Ovary (tissue), 9 donors: ENCODE data around the gene FKBP2. TPM values are rescaled to one million over a fixed set of nuclear protein-coding genes. Genes with fewer than 3 reads are reported as not detected.
A peak's percentile ranks its signal among the peaks of the same experiment; 100 is the strongest.

Source experiments
- DNase-seq, 5 donors: peaks; one replicate each; pipeline ENCODE4 v3.0.0-alpha.2; 2019 to 2020
- H3K27ac ChIP-seq, 2 donors: fragments of 200-600 bp; one replicate each; pipeline versions ENCODE4 v1.5.1 to v1.8.0; 2019 to 2022
- H3K27me3 ChIP-seq: fragments of 200-600 bp; one replicate; pipeline ENCODE4 v1.8.0; 2022
- H3K36me3 ChIP-seq: fragments of 200-600 bp; sonication (generic); one replicate; pipeline ENCODE4 v1.5.1; 2019
- H3K4me1 ChIP-seq: one replicate; pipeline ENCODE4 v1.8.1; 2013; ENCODE audit warnings: mild to moderate bottlenecking, moderate library complexity; ENCODE audit not compliant: insufficient read depth
- H3K4me3 ChIP-seq: fragments of 200-600 bp; sonication (generic); one replicate; pipeline ENCODE4 v1.5.1; 2017
- H3K9me3 ChIP-seq, 2 donors: fragments of 200-600 bp in 1 of 2; sonication (generic) in 1 of 2; one replicate each; pipeline versions ENCODE4 v1.5.1 to v1.8.1; 2013 to 2019; ENCODE audit warnings: mild to moderate bottlenecking in 1 of 2, moderate library complexity in 1 of 2
- CTCF ChIP-seq, 3 donors: fragments of 450-650 bp in 2 of 3; fragments of 200-600 bp in 1 of 3; IDR thresholded peaks; one replicate each; pipeline versions ENCODE4 v1.5.1 to v1.8.0; 2016 to 2022; ENCODE audit warnings: antibody characterized with exemption in 3 of 3, mild to moderate bottlenecking in 1 of 3
- EP300 ChIP-seq: sonication (generic); formaldehyde crosslinking; IDR thresholded peaks from one replicate; pipeline ENCODE4 v1.6.1; 2017; ENCODE audit warnings: antibody characterized with exemption
- POLR2A ChIP-seq: fragments of 450-650 bp; IDR thresholded peaks from one replicate; pipeline ENCODE4 v1.6.1; 2017; ENCODE audit warnings: antibody characterized with exemption, mild to moderate bottlenecking, moderate library complexity
- WGBS, 3 donors: extraction: QIAGEN DNeasy Blood & Tissue Kit in 1 of 3; methylation state at CpG; one replicate each; pipeline versions ENCODE4 v1.1.5 to v1.1.7; 2013 to 2017; 5-methylcytosine and 5-hydroxymethylcytosine counted together
- intact Hi-C, 4 donors: fragments of 100-400 bp; cut with DNase I; formaldehyde crosslinking; loops; one replicate each; pipeline versions ENCODE4 v1.11.0 to v1.15.1; 2022 to 2023
- polyA plus RNA-seq, 2 donors: library from polyadenylated mRNA; stranded (reverse); fragments of 200-250 nt in 1 of 2; fragments of 350-450 nt in 1 of 2; fragmentation: Illumina TruSeq in 1 of 2; extraction: RNeasy Lipid Tissue Mini Kit (QIAGEN cat#74804) in 1 of 2; gene quantifications; one replicate each; pipeline ENCODE4 v1.2.3, GENCODE V29; 2013 to 2014
- total RNA-seq, 7 donors: library from RNA; depleted of rRNA in 2 of 7; stranded (reverse); fragments of >200 nt in 2 of 7; fragmentation: NEBNext Ultra II Directional in 3 of 7; extraction: Animal tissue kit (Norgen Biotek cat#: 25700) in 3 of 7; gene quantifications; one replicate each; pipeline versions ENCODE4 v1.1.0 to v1.2.4, GENCODE V29; 2016 to 2023
- donor health status: DM: no; HTN: no; CAD: no; lungs with moderate emphysema.
- donor health status: DM: no; HTN: no; CAD: no.
- donor health status: Bipolar disorder and iron deficiency.
- donor health status: DM: yes; HTN: yes; CAD: no.
- donor health status: DM: no; HTN: no; CAD: no.
- donor health status: DM: yes; HTN: yes; CAD: no.

The FKBP2 gene
- total and polyA plus RNA-seq, 9 donors, result 25.1 to 132 (median 49.5) TPM

GRCh38 chr11:64238076-64238475, 2.8 kb upstream of the FKBP2 start:
- no peaks in the 10 kb centered on the region for H3K36me3 ChIP-seq
- no peaks in the 10 kb centered on the region for H3K27me3 ChIP-seq
- TF ChIP-seq EP300 (no peak), CTCF (IDR thresholded peaks at IDR 0.05) (no peak), POLR2A (no peak)
- 84 to 87% (median 85%) methylated on average over 8 to 9 of the region's 9 CpGs for WGBS, 3 donors
- peak in 2 of 5 donors; percentile 29 to 33 for DNase-seq
- no peak overlapping the region for H3K27ac ChIP-seq
- no peak overlapping the region for H3K4me3 ChIP-seq
- peaks cover 15% of the 10 kb centered on the region for H3K4me1 ChIP-seq
- H3K9me3 ChIP-seq, result no peaks in the 10 kb centered on the region
- intact Hi-C loops, result no loop called here

GRCh38 chr11:64238999-64239398, 1.9 kb upstream of the FKBP2 start:
- no peaks in the 10 kb centered on the region for H3K9me3 ChIP-seq
- H3K4me1 ChIP-seq, result peaks cover 11% of the 10 kb centered on the region
- no peaks in the 10 kb centered on the region for H3K27me3 ChIP-seq
- DNase-seq, result peak in 1 of 5 donors; percentile 26
- no peak overlapping the region for H3K27ac ChIP-seq
- no peak for TF ChIP-seq CTCF (IDR thresholded peaks at IDR 0.05)
- no peak for TF ChIP-seq EP300
- TF ChIP-seq POLR2A, result no peak
- 78 to 87% (median 79%) methylated on average over 5 of the region's 5 CpGs for WGBS, 3 donors
- intact Hi-C loops, result no loop called here
- H3K36me3 ChIP-seq, result no peaks in the 10 kb centered on the region
- H3K4me3 ChIP-seq, result no peak overlapping the region

- intact Hi-C loops, result loop anchor here in 1 of 4 donors (5.0 kb wide), 1 partner anchor 67 kb away; the partner anchor contains the start of gene ESRRA
- peak overlapping the region; percentile 96 for H3K4me3 ChIP-seq
- H3K4me1 ChIP-seq, result peaks cover 10% of the 10 kb centered on the region
- DNase-seq, result peak in 1 of 5 donors; percentile 36
- H3K27ac ChIP-seq, result peak overlapping the region; percentile 89 to 99
- 81 to 84% (median 82%) methylated on average over 11 of the region's 11 CpGs for WGBS, 3 donors
- H3K9me3 ChIP-seq, result no peaks in the 10 kb centered on the region
- H3K27me3 ChIP-seq, result no peaks in the 10 kb centered on the region
- TF ChIP-seq EP300 (no peak), CTCF (IDR thresholded peaks at IDR 0.05) (no peak), POLR2A (no peak)
- H3K36me3 ChIP-seq, result no peaks in the 10 kb centered on the region
Measured at GRCh38 chr11:64239662-64240434, 1.0 kb upstream of the FKBP2 start.

GRCh38 chr11:64241241-64241490, 271 bp downstream of the FKBP2 start:
- peak overlapping the region; percentile 96 for H3K4me3 ChIP-seq
- peak in 3 of 5 donors; percentile 100 for DNase-seq
- 0 to 1% (median 1%) methylated on average over 20 to 24 of the region's 24 CpGs for WGBS, 3 donors
- peaks cover 13% of the 10 kb centered on the region for H3K4me1 ChIP-seq
- no peaks in the 10 kb centered on the region for H3K27me3 ChIP-seq
- intact Hi-C loops, result loop anchor here in 1 of 4 donors (1.0 to 5.0 kb wide), 2 partner anchors 29 to 66 kb away; partner anchors contain the start of gene ESRRA
- TF ChIP-seq EP300, result no peak
- TF ChIP-seq POLR2A, result no peak
- TF ChIP-seq CTCF (IDR thresholded peaks at IDR 0.05), result no peak
- peak overlapping the region; percentile 89 to 99 for H3K27ac ChIP-seq
- no peaks in the 10 kb centered on the region for H3K9me3 ChIP-seq
- H3K36me3 ChIP-seq, result no peaks in the 10 kb centered on the region
